ENCODE data around the gene NT5DC3.

The NT5DC3 gene

GRCh38 chr12:103783744-103784664 lies 57.0 kb downstream of the NT5DC3 start:
- no peak for DNase-seq (ENCODE audit: low read depth)

DNA sequence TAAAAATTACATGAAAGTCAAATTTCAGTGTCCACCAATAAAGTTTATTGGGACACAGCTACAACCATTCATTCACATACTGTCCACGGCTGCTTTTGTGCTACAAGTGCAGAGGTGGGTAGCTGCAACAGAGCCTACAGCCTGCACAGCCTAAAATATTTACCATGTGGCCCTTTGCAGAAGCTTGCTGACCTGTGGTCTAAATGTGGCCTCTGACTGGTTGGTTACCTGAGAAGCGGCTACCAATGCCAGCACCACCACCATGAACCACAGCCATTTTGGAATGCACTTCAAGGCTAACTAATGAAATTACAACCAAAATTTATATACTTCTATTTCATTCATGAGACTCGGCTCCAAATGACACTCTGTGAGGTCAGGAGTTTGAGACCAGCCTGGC lies 58.6 kb downstream of the NT5DC3 start:
- no peak for DNase-seq (ENCODE audit: low read depth)

GRCh38 chr12:103780992-103781391 lies 60.0 kb downstream of the NT5DC3 start:
- no peak for DNase-seq (ENCODE audit: low read depth)

DNA sequence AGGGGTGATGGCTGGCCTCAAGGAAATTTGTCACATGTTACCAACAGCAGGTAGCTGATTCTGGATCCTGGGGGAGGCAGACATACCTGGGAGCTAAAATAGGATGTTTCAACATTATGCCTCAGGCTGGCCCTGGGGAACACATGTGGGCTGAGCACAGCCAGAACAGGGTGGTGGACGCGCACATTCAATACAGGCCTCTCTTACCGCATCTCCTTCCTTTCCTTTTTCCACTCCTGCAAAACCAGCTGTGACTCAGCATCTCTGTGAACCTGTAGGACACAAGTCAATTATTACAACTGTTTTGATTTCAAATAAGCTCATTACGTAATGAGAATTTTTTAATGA lies 61.0 kb downstream of the NT5DC3 start:
- no peak for DNase-seq (ENCODE audit: low read depth)

- DNase-seq (ENCODE audit: low read depth), result no peak
These were observed 61.5 kb downstream of the NT5DC3 start for GRCh38 chr12:103779410-103780092.

GRCh38 chr12:103778781-103779180 lies 62.3 kb downstream of the NT5DC3 start:
- DNase-seq (ENCODE audit: low read depth), result no peak

GRCh38 chr12:103774977-103775560 lies 66.0 kb downstream of the NT5DC3 start:
- no peak for DNase-seq (ENCODE audit: low read depth)

GRCh38 chr12:103773109-103773910 lies 67.7 kb downstream of the NT5DC3 start:
- DNase-seq (ENCODE audit: low read depth), result no peak

GRCh38 chr12:103772367-103773108 lies 68.5 kb downstream of the NT5DC3 start:
- no peak for DNase-seq (ENCODE audit: low read depth)

GRCh38 chr12:103771466-103771865 lies 69.6 kb downstream of the NT5DC3 start:
- no peak for DNase-seq (ENCODE audit: low read depth)

DNA sequence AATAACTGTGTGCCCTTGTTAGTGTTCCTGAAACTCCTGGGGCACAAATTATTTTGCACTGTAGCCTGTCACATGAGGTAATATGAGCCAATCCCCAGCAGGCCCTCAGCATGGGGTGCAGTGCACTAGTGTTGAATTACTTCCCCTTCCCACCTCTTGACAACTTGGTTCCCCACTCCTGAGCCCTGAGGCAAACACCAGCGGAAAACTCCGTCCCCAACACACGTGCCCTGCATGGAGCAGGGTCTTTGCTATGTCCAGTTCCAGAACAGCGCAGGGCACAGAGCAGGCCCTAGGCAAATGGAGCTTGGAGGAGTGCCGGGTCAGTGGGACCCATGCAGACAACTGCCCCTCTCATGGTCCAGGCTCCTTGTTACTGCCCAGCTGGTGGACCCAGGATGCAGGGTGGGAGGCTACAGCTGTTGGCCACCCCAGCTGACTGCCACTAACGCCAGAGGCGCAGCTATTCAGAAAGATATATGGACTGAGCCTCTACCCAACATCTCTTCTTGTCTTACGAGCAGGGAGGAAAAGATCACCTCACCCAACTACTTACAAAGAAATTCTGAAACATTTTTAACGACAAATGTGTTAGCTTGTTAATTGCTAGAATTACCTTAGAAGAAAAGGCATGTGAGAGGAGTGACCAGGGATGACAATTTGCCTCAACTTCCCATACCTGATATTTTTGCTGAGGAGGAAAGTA lies 71.6 kb downstream of the NT5DC3 start:
- no peak for DNase-seq (ENCODE audit: low read depth)

DNA sequence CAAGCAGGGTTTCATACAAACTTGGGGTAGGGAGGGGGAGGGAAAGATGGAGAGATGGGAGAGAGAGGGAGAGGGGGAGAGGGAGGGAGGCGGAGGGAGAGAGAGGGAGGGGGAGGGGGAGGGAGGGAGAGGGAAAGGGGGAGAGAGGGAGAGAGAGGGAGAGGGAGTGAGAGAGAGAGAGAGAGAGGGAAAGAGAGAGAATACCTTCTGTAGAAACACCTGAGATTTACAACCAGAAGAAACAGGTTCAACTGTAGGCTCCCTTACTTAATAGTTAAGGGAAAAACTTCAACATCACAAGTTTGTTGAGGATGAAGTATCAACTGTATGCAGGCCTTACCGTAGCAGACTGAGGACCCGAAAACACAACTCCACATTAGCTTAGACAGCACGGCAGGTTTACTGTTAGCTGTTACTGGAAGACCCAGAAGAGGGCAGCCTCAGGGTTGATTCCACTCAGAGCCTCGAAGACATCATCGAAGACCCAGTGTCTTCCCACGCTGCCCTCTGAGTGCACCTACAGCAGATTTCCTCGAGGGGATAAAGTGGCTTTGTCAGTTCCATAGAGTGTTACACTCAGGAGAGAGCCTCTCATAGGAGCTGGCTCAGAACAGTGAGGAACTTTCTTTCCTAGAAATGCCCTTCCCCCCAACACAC lies 72.4 kb downstream of the NT5DC3 start:
- no peak for DNase-seq (ENCODE audit: low read depth)

DNA sequence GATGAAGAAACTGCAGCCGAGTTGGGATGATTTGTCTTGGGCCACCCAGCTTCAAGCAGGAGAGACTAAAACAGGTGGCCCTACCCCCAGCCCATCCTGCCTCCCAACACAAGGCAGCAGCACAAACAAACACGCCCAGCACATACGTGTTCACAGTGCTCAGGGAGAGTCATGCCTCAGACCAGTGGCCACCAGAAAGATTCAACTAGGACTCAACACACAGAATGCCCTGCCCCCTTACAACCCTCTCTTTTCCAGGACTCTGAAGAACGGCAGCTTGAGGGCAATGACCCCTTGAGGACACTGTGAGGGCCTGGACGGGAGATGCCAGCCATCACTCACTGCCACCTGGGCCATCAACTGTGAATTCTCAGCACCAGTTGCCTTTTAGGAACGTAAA lies 75.0 kb downstream of the NT5DC3 start:
- no peak for DNase-seq (ENCODE audit: low read depth)

- no peak for DNase-seq (ENCODE audit: low read depth)
These were observed 75.7 kb downstream of the NT5DC3 start for GRCh38 chr12:103765322-103765721.

DNA sequence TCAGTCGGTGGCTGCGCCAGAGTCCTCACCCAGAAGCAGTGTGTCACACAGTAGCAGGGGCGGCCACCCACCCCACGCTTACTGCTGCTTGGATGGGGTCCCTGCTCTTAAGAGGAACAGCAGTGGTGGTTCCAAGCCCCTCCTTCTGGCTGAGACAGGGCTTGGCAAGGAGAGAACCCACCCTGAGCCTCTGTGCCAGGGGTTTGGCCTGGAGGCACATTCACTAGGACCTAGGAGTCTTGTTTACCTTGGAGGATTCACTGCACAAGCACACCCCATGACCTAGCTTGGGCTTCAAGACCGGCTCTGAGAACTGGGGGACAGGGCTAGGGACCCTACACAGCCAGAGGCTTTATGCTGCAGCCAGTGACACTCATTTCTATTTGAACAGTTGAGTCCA lies 78.6 kb downstream of the NT5DC3 start:
- no peak for DNase-seq (ENCODE audit: low read depth)

DNA sequence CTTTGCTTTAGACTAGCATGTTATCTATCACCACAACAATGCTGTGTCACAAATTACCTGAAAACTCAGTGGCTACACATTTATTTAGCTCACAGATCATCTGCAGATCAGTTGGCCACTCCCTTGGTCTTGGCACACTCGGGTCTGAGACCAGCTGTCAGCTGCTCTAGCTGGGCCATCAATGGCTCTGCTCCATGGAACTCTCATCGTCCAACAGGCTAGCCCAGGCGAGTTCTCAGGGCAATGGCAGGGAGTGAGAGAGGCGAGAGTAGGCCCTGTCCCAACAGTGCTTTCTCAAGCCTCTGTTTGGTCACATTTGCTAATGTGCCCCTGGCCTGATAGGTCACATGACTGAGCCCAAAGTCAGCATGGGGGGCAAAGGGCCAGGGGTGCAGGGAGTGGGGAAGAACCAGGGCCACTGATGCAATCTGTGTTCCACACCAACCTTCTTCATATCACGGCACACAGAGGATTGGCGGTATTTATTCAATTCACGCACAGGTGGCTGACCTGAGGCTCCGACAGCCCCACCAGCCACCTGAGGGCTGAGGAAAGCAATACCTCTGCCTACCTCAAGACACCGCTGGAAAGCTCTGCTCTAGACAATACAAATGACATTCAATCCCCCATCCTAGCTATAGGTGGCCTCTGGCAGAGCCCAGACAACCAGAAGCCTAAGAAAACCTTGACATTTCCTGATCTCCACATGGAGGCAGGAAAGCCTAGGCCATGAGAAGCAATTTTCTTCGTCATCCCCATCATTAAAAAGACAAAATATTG lies 82.5 kb downstream of the NT5DC3 start:
- no peak for DNase-seq (ENCODE audit: low read depth)

DNA sequence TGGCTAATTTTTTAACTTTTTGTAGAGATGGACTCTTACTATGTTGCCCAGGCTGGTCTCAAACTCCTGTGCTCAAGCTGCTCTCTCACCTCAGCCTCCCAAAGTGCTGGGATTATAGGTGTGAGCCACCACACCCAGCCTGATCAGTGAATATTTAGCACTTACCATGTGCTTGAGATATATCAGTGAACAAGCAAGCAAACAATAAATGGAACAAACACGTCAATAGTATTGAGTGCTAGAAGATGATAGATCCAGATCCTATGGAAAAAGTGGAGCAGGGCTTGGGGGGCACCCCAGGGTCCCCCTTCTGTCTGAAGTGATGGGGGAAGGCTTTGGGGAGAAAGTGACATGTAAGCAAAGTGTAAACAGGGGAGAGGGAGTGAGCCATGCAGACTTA lies 83.8 kb downstream of the NT5DC3 start:
- no peak for DNase-seq (ENCODE audit: low read depth)

DNA sequence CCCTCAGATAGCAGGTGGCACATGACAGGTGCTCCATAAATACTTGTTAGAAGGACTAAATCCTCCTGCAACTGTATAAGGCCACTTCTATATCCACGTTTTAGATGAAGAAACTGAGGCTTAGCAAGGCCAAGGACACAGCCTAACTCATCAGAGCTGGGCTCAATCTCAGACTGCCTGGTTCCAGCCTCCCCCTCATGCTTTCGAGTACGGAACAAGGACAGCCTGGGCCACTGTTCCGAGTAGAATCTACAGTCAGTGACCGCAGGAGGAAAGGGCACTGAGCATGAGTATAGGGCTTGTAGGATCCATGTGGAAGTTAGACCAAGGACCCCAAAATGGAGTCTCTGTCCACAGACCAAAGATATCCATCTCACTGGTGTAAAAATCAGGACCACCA lies 84.6 kb downstream of the NT5DC3 start:
- no peak for DNase-seq (ENCODE audit: low read depth)

GRCh38 chr12:103755425-103755824 lies 85.6 kb downstream of the NT5DC3 start:
- no peak for DNase-seq (ENCODE audit: low read depth)

GRCh38 chr12:103751600-103751999 lies 89.4 kb downstream of the NT5DC3 start:
- DNase-seq (ENCODE audit: low read depth), result no peak
